Liver (tissue), 9 donors: Measurements from ENCODE around the gene DBH. TPM values are rescaled to one million over a fixed set of nuclear protein-coding genes. Genes with fewer than 3 reads are reported as not detected.

Source experiments
- DNase-seq: peaks from one replicate; pipeline ENCODE4 v3.0.0-alpha.2; 2017; ENCODE audit warnings: low spot score
- H3K27ac ChIP-seq, 2 donors: one replicate each; pipeline ENCODE4 v1.7.0; 2013; ENCODE audit warnings: inconsistent platforms in 2 of 2, low read length in 2 of 2, control low read depth in 1 of 2, low read depth in 1 of 2, mild to moderate bottlenecking in 1 of 2
- H3K27me3 ChIP-seq, 4 donors: one replicate each; pipeline versions ENCODE4 v1.6.1 to v1.7.0; 2013; ENCODE audit warnings: low read length in 3 of 4, inconsistent platforms in 1 of 4, mild to moderate bottlenecking in 1 of 4, moderate library complexity in 1 of 4; ENCODE audit not compliant: control insufficient read depth in 4 of 4, insufficient read depth in 4 of 4
- H3K36me3 ChIP-seq, 4 donors: one replicate each; pipeline versions ENCODE4 v1.6.1 to v1.7.0; 2013; ENCODE audit warnings: low read length in 3 of 4, mild to moderate bottlenecking in 3 of 4, low read depth in 1 of 4, moderate library complexity in 1 of 4; ENCODE audit not compliant: control insufficient read depth in 4 of 4, insufficient read depth in 3 of 4
- H3K4me1 ChIP-seq, 4 donors: one replicate each; pipeline versions ENCODE4 v1.6.1 to v1.7.0; 2013; ENCODE audit warnings: low read length in 3 of 4, mild to moderate bottlenecking in 3 of 4, moderate library complexity in 1 of 4; ENCODE audit not compliant: control insufficient read depth in 4 of 4, insufficient read depth in 4 of 4
- H3K4me3 ChIP-seq, 3 donors: one replicate each; pipeline versions ENCODE4 v1.6.1 to v1.7.0; 2013; ENCODE audit warnings: low read length in 3 of 3, control low read depth in 1 of 3, low read depth in 1 of 3, mild to moderate bottlenecking in 1 of 3
- H3K9ac ChIP-seq, 2 donors: one replicate each; pipeline ENCODE4 v1.7.0; 2013; ENCODE audit warnings: low read length in 2 of 2, mild to moderate bottlenecking in 2 of 2, moderate library complexity in 2 of 2, control low read depth in 1 of 2, low read depth in 1 of 2
- H3K9me3 ChIP-seq, 4 donors: one replicate each; pipeline versions ENCODE4 v1.6.1 to v1.7.0; 2013; ENCODE audit warnings: low read length in 3 of 4; ENCODE audit not compliant: control insufficient read depth in 4 of 4
- ATF3 ChIP-seq: IDR thresholded peaks from 2 replicates; pipeline ENCODE4 v1.6.1; 2016; ENCODE audit warnings: antibody characterized with exemption
- CTCF ChIP-seq: fragments of 150-350 bp; IDR thresholded peaks from 2 replicates; pipeline ENCODE4 v1.5.1; 2017; ENCODE audit warnings: improper control_type of control experiment, low read depth, low read length; ENCODE audit not compliant: missing input control
- EGR1 ChIP-seq, 2 donors: IDR thresholded peaks; 2 replicates each; pipeline ENCODE4 v1.6.1; 2016 to 2018; ENCODE audit warnings: antibody characterized with exemption in 2 of 2, low read depth in 2 of 2
- FOXA2 ChIP-seq: IDR thresholded peaks from 2 replicates; pipeline ENCODE4 v1.6.1; 2016; ENCODE audit warnings: antibody characterized with exemption
- GABPA ChIP-seq, 2 donors: IDR thresholded peaks in 1 of 2; conservative IDR thresholded peaks in 1 of 2; 2 replicates each; pipeline ENCODE4 v1.6.1; 2016; ENCODE audit warnings: antibody characterized with exemption in 2 of 2, mild to moderate bottlenecking in 1 of 2, moderate library complexity in 1 of 2
- HNF4A ChIP-seq, 2 donors: conservative IDR thresholded peaks; 2 replicates each; pipeline ENCODE4 v1.6.1; 2016; ENCODE audit warnings: antibody characterized with exemption in 2 of 2, mild to moderate bottlenecking in 2 of 2
- HNF4G ChIP-seq: IDR thresholded peaks from 2 replicates; pipeline ENCODE4 v1.6.1; 2016; ENCODE audit warnings: antibody characterized with exemption
- JUND ChIP-seq, 2 donors: IDR thresholded peaks; 2 replicates each; pipeline ENCODE4 v1.6.1; 2016; ENCODE audit warnings: antibody characterized with exemption in 2 of 2
- MAX ChIP-seq: IDR thresholded peaks from 2 replicates; pipeline ENCODE4 v1.6.1; 2016; ENCODE audit warnings: antibody characterized with exemption
- NR2F2 ChIP-seq: IDR thresholded peaks from 2 replicates; pipeline ENCODE4 v1.6.1; 2016; ENCODE audit warnings: antibody characterized with exemption
- RAD21 ChIP-seq, 2 donors: IDR thresholded peaks; 2 replicates each; pipeline ENCODE4 v1.6.1; 2016; ENCODE audit warnings: antibody characterized with exemption in 2 of 2, mild to moderate bottlenecking in 2 of 2
- REST ChIP-seq: IDR thresholded peaks from 2 replicates; pipeline ENCODE4 v1.6.1; 2016; ENCODE audit warnings: antibody characterized with exemption, mild to moderate bottlenecking
- RXRA ChIP-seq, 2 donors: IDR thresholded peaks; 2 replicates each; pipeline ENCODE4 v1.6.1; 2017 to 2018; ENCODE audit warnings: antibody characterized with exemption in 2 of 2, mild to moderate bottlenecking in 1 of 2
- SP1 ChIP-seq: IDR thresholded peaks from 2 replicates; pipeline ENCODE4 v1.6.1; 2018; ENCODE audit warnings: antibody characterized with exemption, mild to moderate bottlenecking
- TAF1 ChIP-seq: conservative IDR thresholded peaks from 2 replicates; pipeline ENCODE4 v1.6.1; 2016; ENCODE audit warnings: antibody characterized with exemption, mild to moderate bottlenecking
- YY1 ChIP-seq: IDR thresholded peaks from 2 replicates; pipeline ENCODE4 v1.6.1; 2016; ENCODE audit warnings: antibody characterized with exemption, mild to moderate bottlenecking
- ZBTB33 ChIP-seq: IDR thresholded peaks from 2 replicates; pipeline ENCODE4 v1.6.1; 2016; ENCODE audit warnings: antibody characterized with exemption
- WGBS: extraction: QIAGEN DNeasy Blood & Tissue Kit; methylation state at CpG from one replicate; pipeline ENCODE4 v1.1.7; 2013; 5-methylcytosine and 5-hydroxymethylcytosine counted together
- polyA plus RNA-seq, 2 donors: library from polyadenylated mRNA; stranded (reverse) in 1 of 2; unstranded in 1 of 2; fragments of 200-250 nt in 1 of 2; fragments of >200 nt in 1 of 2; fragmentation: Nextera tagmentation in 1 of 2; extraction: Ambion mirVana in 1 of 2; gene quantifications; one replicate each; pipeline versions ENCODE4 v1.2.1 to v1.2.3, GENCODE V29; 2013 to 2015
- total RNA-seq, 2 donors: library from RNA; depleted of rRNA; stranded (reverse); fragments of >200 nt; gene quantifications; one replicate each; pipeline ENCODE4 v1.2.3, GENCODE V29; 2014
- donor health status: healthy.
- donor health status: healthy.
- donor health status: healthy.
- donor health status: healthy.
- donor health status: healthy.

Gene DBH
- total and polyA plus RNA-seq, 4 donors = 0.37 to 21.2 (median 2.5) TPM

- Histone ChIP-seq H3K9ac (no peak overlapping the region), H3K36me3 (no peaks in the 10 kb centered on the region), H3K4me1 (no peaks in the 10 kb centered on the region), H3K4me3 (no peak overlapping the region), H3K27me3 (no peaks in the 10 kb centered on the region), H3K9me3 (no peaks in the 10 kb centered on the region), H3K27ac (peak overlapping the region in 1 of 2 donors; percentile 12)
- TF ChIP-seq NR2F2 (no peak), HNF4G (no peak), ZBTB33 (no peak), ATF3 (no peak), RXRA (IDR thresholded peaks at IDR 0.05) (no peak), EGR1 (IDR thresholded peaks at IDR 0.05; ENCODE audit: low read depth in 2 of 2) (no peak), YY1 (no peak), CTCF (no peak), FOXA2 (no peak), GABPA (IDR thresholded peaks at IDR 0.05 in 1 of 2, conservative IDR thresholded peaks at IDR 0.05 in 1 of 2) (no peak), TAF1 (no peak), RAD21 (IDR thresholded peaks at IDR 0.05) (no peak), HNF4A (conservative IDR thresholded peaks at IDR 0.05) (no peak), SP1 (no peak), MAX (no peak), REST (no peak), JUND (IDR thresholded peaks at IDR 0.05) (no peak)
- WGBS = 83% methylated on average over 12 of the region's 12 CpGs
- no peak for DNase-seq
These were observed 739 bp downstream of the DBH start for GRCh38 chr9:133636902-133637301.
